ENCODE measurements around the gene IRF8.
"Not testable (repeated sequence)": the region's sequence is repeated elsewhere in the genome, so short reads cannot be mapped to it uniquely, and the experiment has no call there.

Gene IRF8

DNA sequence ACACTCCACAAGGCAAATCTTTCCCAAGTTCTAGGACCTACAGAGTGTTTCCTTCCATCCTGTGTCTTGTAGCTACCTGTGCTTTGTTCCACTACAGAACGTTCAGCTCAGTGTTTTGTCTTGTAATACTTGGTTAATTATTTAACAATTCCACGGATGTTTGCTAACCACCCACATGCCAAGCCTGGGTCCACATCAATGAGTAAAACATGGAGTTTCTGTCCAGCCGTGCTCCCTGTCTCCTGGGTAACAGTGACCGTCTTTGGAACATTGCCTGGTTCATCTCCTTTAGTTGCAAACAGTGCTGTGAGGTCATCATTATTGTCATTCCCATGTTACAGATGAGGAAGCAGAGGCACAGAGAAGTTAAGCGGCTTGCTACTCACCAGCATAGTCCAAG is 41.3 kb downstream of the IRF8 start:
- no peaks in the 10 kb centered on the region for H3K36me3 ChIP-seq
- no peak overlapping the region for H3K4me3 ChIP-seq (ENCODE audit: low read depth, low read length)
- H3K9me3 ChIP-seq (ENCODE audit: severe bottlenecking): no peaks in the 10 kb centered on the region
- H3K27me3 ChIP-seq (ENCODE audit: insufficient read depth, low read depth, severe bottlenecking): no peaks in the 10 kb centered on the region
- no peak for DNase-seq
- TF ChIP-seq, protein P1, sequence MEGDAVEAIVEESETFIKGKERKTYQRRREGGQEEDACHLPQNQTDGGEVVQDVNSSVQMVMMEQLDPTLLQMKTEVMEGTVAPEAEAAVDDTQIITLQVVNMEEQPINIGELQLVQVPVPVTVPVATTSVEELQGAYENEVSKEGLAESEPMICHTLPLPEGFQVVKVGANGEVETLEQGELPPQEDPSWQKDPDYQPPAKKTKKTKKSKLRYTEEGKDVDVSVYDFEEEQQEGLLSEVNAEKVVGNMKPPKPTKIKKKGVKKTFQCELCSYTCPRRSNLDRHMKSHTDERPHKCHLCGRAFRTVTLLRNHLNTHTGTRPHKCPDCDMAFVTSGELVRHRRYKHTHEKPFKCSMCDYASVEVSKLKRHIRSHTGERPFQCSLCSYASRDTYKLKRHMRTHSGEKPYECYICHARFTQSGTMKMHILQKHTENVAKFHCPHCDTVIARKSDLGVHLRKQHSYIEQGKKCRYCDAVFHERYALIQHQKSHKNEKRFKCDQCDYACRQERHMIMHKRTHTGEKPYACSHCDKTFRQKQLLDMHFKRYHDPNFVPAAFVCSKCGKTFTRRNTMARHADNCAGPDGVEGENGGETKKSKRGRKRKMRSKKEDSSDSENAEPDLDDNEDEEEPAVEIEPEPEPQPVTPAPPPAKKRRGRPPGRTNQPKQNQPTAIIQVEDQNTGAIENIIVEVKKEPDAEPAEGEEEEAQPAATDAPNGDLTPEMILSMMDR (IDR thresholded peaks at IDR 0.05; ENCODE audit: low read depth, low read length): no peak
- H3K27ac ChIP-seq: no peak overlapping the region

DNA sequence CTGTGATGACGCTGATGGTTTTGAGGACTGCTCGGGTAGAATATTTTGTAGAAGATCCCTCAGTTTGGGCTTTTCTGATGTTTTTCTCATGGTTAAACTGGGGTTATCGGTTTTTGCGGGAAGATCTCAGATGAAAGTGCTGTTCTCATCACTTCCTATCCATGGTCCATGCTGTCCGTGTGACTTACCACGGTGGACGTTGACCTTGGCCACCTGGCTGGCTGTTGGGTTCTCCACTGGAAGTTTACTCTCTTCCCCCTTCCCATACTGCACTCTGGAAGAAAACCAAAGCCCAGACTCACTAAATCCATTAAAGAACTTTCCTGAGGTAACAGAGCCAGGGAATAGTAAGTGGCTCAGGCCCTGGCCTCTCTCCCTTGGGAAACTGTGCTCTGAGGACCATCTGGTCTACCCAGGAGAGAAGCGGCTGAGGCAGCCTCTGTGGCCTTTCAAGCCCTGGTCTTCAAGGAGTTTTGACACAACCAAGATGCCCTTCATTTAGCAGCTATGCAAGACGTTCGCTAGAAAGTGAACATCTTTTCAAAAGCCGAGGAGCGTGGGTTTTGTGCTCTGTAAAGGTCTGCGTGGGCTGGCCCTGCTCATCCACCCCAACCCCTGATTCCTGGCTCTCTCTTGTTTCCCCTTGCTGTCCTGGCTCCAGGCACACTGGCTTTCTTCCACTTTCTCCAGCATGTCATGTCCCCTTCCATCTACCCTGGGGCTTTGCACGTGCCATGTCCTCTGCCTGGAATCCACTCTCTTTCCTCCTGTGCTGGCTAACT is 43.1 kb downstream of the IRF8 start:
- Histone ChIP-seq H3K9me3 (ENCODE audit: severe bottlenecking) (no peaks in the 10 kb centered on the region), H3K36me3 (no peaks in the 10 kb centered on the region), H3K27me3 (ENCODE audit: insufficient read depth, low read depth, severe bottlenecking) (no peaks in the 10 kb centered on the region), H3K4me3 (ENCODE audit: low read depth, low read length) (no peak overlapping the region), H3K27ac (no peak overlapping the region)
- DNase-seq: no peak
- TF ChIP-seq, protein P1 (IDR thresholded peaks at IDR 0.05; ENCODE audit: low read depth, low read length): no peak

DNA sequence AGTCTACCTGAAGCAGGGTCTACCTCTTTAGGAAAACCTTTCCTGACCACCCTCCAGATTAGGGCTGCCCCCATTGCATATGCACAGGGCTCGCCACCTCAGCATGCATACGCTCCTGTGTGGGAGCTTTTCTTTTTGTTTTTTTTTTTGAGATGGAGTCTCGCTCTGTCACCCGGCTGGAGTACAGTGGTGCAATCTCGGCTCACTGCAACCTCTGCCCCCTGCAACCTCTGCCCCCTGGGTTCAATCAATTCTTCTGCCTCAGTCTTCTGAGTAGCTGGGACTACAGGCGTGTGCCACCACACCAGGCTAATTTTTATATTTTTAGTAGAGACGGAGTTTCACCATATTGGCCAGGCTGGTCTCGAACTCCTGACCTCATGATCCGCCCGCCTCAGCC is 43.7 kb downstream of the IRF8 start:
- not testable (repeated sequence) for H3K4me3 ChIP-seq (ENCODE audit: low read depth, low read length); H3K27ac ChIP-seq; H3K36me3 ChIP-seq; H3K27me3 ChIP-seq (ENCODE audit: insufficient read depth, low read depth, severe bottlenecking); DNase-seq; H3K9me3 ChIP-seq (ENCODE audit: severe bottlenecking)

DNA sequence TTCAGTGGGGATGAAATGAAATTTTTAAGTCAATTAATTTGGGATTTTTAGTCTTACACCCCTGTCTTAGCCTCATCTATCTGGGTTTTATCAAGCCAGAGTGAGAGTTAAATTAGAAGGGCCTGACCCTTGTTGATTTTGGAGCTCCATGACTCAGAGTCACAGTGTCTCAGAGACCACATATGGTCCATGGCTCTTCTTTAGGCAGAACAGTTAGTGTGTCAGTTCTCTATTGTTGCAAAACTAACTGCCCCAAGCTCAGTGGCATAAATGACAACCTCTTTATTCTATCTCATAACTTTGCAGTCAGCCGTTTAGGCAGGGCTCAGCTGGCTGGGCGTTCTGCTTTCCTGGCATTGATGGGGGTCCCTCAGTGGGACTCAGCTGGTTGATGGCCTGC is 44.7 kb downstream of the IRF8 start:
- Histone ChIP-seq H3K4me3 (ENCODE audit: low read depth, low read length) (no peak overlapping the region), H3K27me3 (ENCODE audit: insufficient read depth, low read depth, severe bottlenecking) (no peaks in the 10 kb centered on the region), H3K36me3 (no peaks in the 10 kb centered on the region), H3K27ac (no peak overlapping the region), H3K9me3 (ENCODE audit: severe bottlenecking) (no peaks in the 10 kb centered on the region)
- TF ChIP-seq, protein P1 (IDR thresholded peaks at IDR 0.05; ENCODE audit: low read depth, low read length): no peak
- DNase-seq: no peak

DNA sequence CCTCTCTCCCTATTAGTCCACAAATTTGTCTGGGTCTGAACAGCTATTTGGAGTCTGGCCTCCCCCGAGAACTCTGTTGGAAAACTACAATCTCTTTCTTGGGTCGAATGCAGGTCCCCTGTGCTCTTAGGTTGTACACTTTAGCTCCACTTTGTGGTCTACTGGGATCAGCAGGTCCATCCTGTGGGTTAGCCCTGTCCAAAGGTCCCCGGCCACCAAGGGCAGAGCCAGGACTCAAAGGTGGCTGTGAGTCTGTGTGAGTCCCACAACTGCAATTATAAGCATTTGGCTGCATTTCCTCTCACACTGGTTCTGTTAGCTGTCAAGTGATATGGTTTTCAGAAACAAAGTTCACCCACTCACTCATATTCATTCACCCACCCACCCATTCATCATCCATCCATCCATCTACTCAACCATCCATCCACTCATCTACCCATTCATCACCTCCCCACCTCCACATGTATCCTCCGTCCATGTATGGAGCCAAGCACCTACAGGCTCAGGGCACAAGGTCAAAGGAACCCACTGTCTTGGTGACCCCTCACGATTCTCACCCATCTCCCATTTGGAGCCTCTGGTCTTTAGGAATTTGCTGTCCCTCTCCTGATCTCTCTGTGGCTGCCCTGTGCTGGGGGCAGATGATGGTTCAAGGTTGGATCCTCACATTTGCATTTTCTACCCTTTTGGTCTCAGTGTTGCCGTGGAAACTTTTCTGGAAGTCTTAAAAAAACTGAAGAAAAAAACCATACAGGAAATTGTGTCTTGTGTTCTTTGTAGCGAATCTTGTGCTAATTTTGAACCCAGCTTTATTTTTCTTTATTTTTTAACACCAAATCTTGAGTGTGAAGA is 45.8 kb downstream of the IRF8 start:
- TF ChIP-seq, protein P1 (IDR thresholded peaks at IDR 0.05; ENCODE audit: low read depth, low read length): no peak
- Histone ChIP-seq H3K36me3 (no peaks in the 10 kb centered on the region), H3K4me3 (ENCODE audit: low read depth, low read length) (no peak overlapping the region), H3K27ac (no peak overlapping the region), H3K27me3 (ENCODE audit: insufficient read depth, low read depth, severe bottlenecking) (no peaks in the 10 kb centered on the region), H3K9me3 (ENCODE audit: severe bottlenecking) (no peaks in the 10 kb centered on the region)
- DNase-seq: no peak

DNA sequence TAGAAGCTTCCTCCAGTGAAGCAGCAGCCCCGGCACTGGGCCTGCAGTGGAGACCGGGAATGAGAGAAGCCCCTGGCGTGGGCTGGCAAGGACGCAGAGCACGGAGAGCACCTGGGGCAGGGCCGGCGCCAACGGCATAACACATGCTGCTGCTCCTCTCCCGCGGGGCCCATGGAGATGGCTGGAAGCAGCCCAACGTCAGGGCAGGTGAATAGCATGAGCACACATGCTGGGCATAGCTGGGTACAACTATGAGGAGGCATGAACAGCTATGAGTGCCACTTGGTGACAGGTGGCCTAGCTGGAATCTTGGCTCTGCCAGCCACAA is 46.4 kb downstream of the IRF8 start:
- Histone ChIP-seq H3K9me3 (ENCODE audit: severe bottlenecking) (no peaks in the 10 kb centered on the region), H3K27ac (no peak overlapping the region), H3K27me3 (ENCODE audit: insufficient read depth, low read depth, severe bottlenecking) (no peaks in the 10 kb centered on the region), H3K36me3 (no peaks in the 10 kb centered on the region), H3K4me3 (ENCODE audit: low read depth, low read length) (no peak overlapping the region)
- DNase-seq: no peak
- TF ChIP-seq, protein P1 (IDR thresholded peaks at IDR 0.05; ENCODE audit: low read depth, low read length): no peak

Measured in WERI-Rb-1 (cell line).